CD4-positive, alpha-beta T cell (primary cell): Measurements from ENCODE around the gene CMTM1. TPM values are rescaled to one million over a fixed set of nuclear protein-coding genes. Genes with fewer than 3 reads are reported as not detected.

Experiments
- ATAC-seq: fragments of 200-7000 bp; cut with Tn5 transposase; one replicate; pipeline ENCODE4 v1.10.0; 2022; ENCODE audit warnings: mild to moderate bottlenecking; ENCODE audit not compliant: poor library complexity
- CTCF ChIA-PET: fragments of 350-600 bp; sonication (Branson Sonifier 250); formaldehyde crosslinking; loops from one replicate; lab custom pipeline; 2021; ENCODE audit warnings: antibody characterized with exemption, inconsistent platforms; lab: Charles Lee
- POLR2A ChIA-PET: fragments of 350-600 bp; sonication (Branson Sonifier 250); formaldehyde crosslinking; loops from one replicate; lab custom pipeline; 2021; ENCODE audit warnings: antibody characterized with exemption, inconsistent platforms; lab: Charles Lee
- DNase-seq, 14 experiments: peaks; one replicate each; pipeline ENCODE4 v3.0.0-alpha.2; 2013 to 2020; ENCODE audit warnings: mixed read lengths in 2 of 14
- H3K27ac ChIP-seq, 2 donors: one replicate each; pipeline versions ENCODE4 v1.5.1 to v1.7.0; 2013; ENCODE audit warnings: low read length in 2 of 2, low read depth in 1 of 2, mild to moderate bottlenecking in 1 of 2
- H3K27me3 ChIP-seq, 2 experiments: 1 replicate in 1 of 2; 2 replicates in 1 of 2; pipeline versions ENCODE4 v1.6.1 to v1.7.0; 2013; ENCODE audit warnings: low read length in 2 of 2, control low read depth in 1 of 2, mild to moderate bottlenecking in 1 of 2, moderate library complexity in 1 of 2; ENCODE audit not compliant: insufficient read depth in 2 of 2, control insufficient read depth in 1 of 2
- H3K36me3 ChIP-seq: one replicate; pipeline ENCODE4 v1.6.1; 2013; ENCODE audit warnings: low read length, control low read depth; ENCODE audit not compliant: insufficient read depth
- H3K4me1 ChIP-seq: one replicate; pipeline ENCODE4 v1.6.1; 2013; ENCODE audit warnings: low read length, control low read depth; ENCODE audit not compliant: insufficient read depth
- H3K4me3 ChIP-seq: one replicate; pipeline ENCODE4 v1.5.1; 2013; ENCODE audit warnings: mild to moderate bottlenecking, low read length, moderate library complexity
- H3K9me3 ChIP-seq, 2 experiments: 1 replicate in 1 of 2; 2 replicates in 1 of 2; pipeline versions ENCODE4 v1.6.1 to v1.7.0; 2013; ENCODE audit warnings: low read length in 2 of 2, mild to moderate bottlenecking in 2 of 2, control low read depth in 1 of 2, moderate library complexity in 1 of 2; ENCODE audit not compliant: control insufficient read depth in 1 of 2, insufficient read depth in 1 of 2
- H3K27ac Mint-ChIP-seq: one replicate; pipeline ENCODE4 v1.8.0; 2020; ENCODE audit warnings: mixed read lengths
- H3K27me3 Mint-ChIP-seq: one replicate; pipeline ENCODE4 v1.8.0; 2021; ENCODE audit warnings: mixed read lengths
- H3K36me3 Mint-ChIP-seq: one replicate; pipeline ENCODE4 v1.8.0; 2021; ENCODE audit warnings: low read depth, mixed read lengths
- H3K4me1 Mint-ChIP-seq: one replicate; pipeline ENCODE4 v1.8.0; 2021; ENCODE audit warnings: low read depth, mixed read lengths
- H3K4me3 Mint-ChIP-seq: one replicate; pipeline ENCODE4 v1.8.0; 2020; ENCODE audit warnings: mild to moderate bottlenecking, mixed read lengths
- H3K9me3 Mint-ChIP-seq: one replicate; pipeline ENCODE4 v1.8.0; 2020; ENCODE audit warnings: mixed read lengths
- CTCF ChIP-seq: fragments of 200-600 bp; IDR thresholded peaks from one replicate; pipeline ENCODE4 v1.8.0; 2022; ENCODE audit warnings: antibody characterized with exemption, mild to moderate bottlenecking
- intact Hi-C, 2 experiments: fragments of 100-400 bp; cut with DNase I in 1 of 2; cut with micrococcal nuclease in 1 of 2; formaldehyde crosslinking; loops; one replicate each; pipeline versions ENCODE4 v1.15.1 to v1.9.0; 2023 to 2025; cut with DNase I, micrococcal nuclease
- total RNA-seq, 174 experiments: library from RNA in 2 of 174; stranded (reverse) in 2 of 174; gene quantifications; one replicate each; pipeline ENCODE4 v1.2.3 and lab custom pipeline; 2021 to 2026

The CMTM1 gene
- total RNA-seq, 2 experiments from 2014 or later = 0.66 to 1.1 TPM

- no peak for TF ChIP-seq CTCF
- Histone ChIP-seq H3K9me3 (no peaks in the 10 kb centered on the region), H3K36me3 (peaks cover 50% of the 10 kb centered on the region), H3K27me3 (no peaks in the 10 kb centered on the region), H3K4me3 (no peak overlapping the region), H3K27ac (no peak overlapping the region), H3K4me1 (peaks cover 18% of the 10 kb centered on the region)
- intact Hi-C loops = no loop called here
- no peak overlapping the region for H3K4me3 Mint-ChIP-seq
- H3K27me3 Mint-ChIP-seq = no peaks in the 10 kb centered on the region
- ChIA-PET POLR2A (no interaction called here), CTCF (interaction anchor here (1.0 kb wide), 1 partner anchor 39 kb away, joined by 3 read pairs; no protein-coding TSS in a partner anchor)
- H3K27ac Mint-ChIP-seq = no peak overlapping the region
- ATAC-seq (no peak), DNase-seq (no peak)
- peaks cover 12% of the 10 kb centered on the region for H3K4me1 Mint-ChIP-seq
- peaks cover 52% of the 10 kb centered on the region for H3K36me3 Mint-ChIP-seq
- H3K9me3 Mint-ChIP-seq = no peaks in the 10 kb centered on the region
Observed at GRCh38 chr16:66612422-66612821, 46.2 kb downstream of the CMTM1 start.

- H3K27me3 ChIP-seq = no peaks in the 10 kb centered on the region
- no peak overlapping the region for H3K27ac ChIP-seq
- H3K36me3 Mint-ChIP-seq = peaks cover 43% of the 10 kb centered on the region
- no peaks in the 10 kb centered on the region for H3K4me1 ChIP-seq
- ATAC-seq (no peak), DNase-seq (no peak)
- intact Hi-C loops = no loop called here
- CTCF ChIA-PET = no interaction called here
- no peak overlapping the region for H3K4me3 ChIP-seq
- H3K9me3 ChIP-seq = no peaks in the 10 kb centered on the region
- no peaks in the 10 kb centered on the region for H3K9me3 Mint-ChIP-seq
- no peaks in the 10 kb centered on the region for H3K27me3 Mint-ChIP-seq
- H3K4me1 Mint-ChIP-seq = no peaks in the 10 kb centered on the region
- POLR2A ChIA-PET = no interaction called here
- H3K4me3 Mint-ChIP-seq = no peak overlapping the region
- H3K36me3 ChIP-seq = peaks cover 43% of the 10 kb centered on the region
- no peak overlapping the region for H3K27ac Mint-ChIP-seq
- TF ChIP-seq CTCF = no peak
Observed at GRCh38 chr16:66614161-66614802, 48.0 kb downstream of the CMTM1 start.

GRCh38 chr16:66616169-66616568 is 49.9 kb downstream of the CMTM1 start:
- no peak overlapping the region for H3K27ac ChIP-seq
- intact Hi-C loops = no loop called here
- ATAC-seq (no peak), DNase-seq (no peak)
- no peaks in the 10 kb centered on the region for H3K4me1 Mint-ChIP-seq
- H3K4me3 ChIP-seq = no peak overlapping the region
- POLR2A ChIA-PET = interaction anchor here (0.8 kb wide), 1 partner anchor 214 kb away, joined by 3 read pairs; no protein-coding TSS in a partner anchor
- H3K9me3 ChIP-seq = no peaks in the 10 kb centered on the region
- TF ChIP-seq CTCF = no peak
- no peaks in the 10 kb centered on the region for H3K27me3 Mint-ChIP-seq
- CTCF ChIA-PET = no interaction called here
- H3K9me3 Mint-ChIP-seq = no peaks in the 10 kb centered on the region
- H3K36me3 ChIP-seq = peaks cover 25% of the 10 kb centered on the region
- no peaks in the 10 kb centered on the region for H3K4me1 ChIP-seq
- H3K36me3 Mint-ChIP-seq = peaks cover 27% of the 10 kb centered on the region
- no peaks in the 10 kb centered on the region for H3K27me3 ChIP-seq
- no peak overlapping the region for H3K27ac Mint-ChIP-seq
- no peak overlapping the region for H3K4me3 Mint-ChIP-seq
